ENCODE data around the gene CARD14. TPM values are rescaled to one million over a fixed set of nuclear protein-coding genes. Genes with fewer than 3 reads are reported as not detected.

The CARD14 gene
- total RNA-seq, 6 experiments from 2014 or later: 0.20 to 0.29 (median 0.22) TPM; not detected in 3

GRCh38 chr17:80248001-80248893, 78.4 kb downstream of the CARD14 start:
- H3K36me3 ChIP-seq: peaks cover 0 to 5% (median 0%) of the 10 kb centered on the region in 4 donors
- no peak for DNase-seq

GRCh38 chr17:80248894-80249710, 79.3 kb downstream of the CARD14 start:
- intact Hi-C loops (cut with DNase I): loop anchor here in 1 of 2 donors (10.0 kb wide), 1 partner anchor 154 kb away; no protein-coding TSS in a partner anchor
- H3K4me3 ChIP-seq: no peak overlapping the region
- WGBS (ENCODE audit: insufficient coverage, low coverage, low lambda C conversion rate, missing lambda C conversion rate): 94% methylated on average over 6 of the region's 26 CpGs
- DNase-seq: no peak
- no peaks in the 10 kb centered on the region for H3K27me3 ChIP-seq
- H3K36me3 ChIP-seq: peaks cover 0 to 5% (median 0%) of the 10 kb centered on the region in 4 donors
- no peak for ATAC-seq
- no peak for TF ChIP-seq CTCF (IDR thresholded peaks at IDR 0.05)
- TF ChIP-seq POLR2A (IDR thresholded peaks at IDR 0.05): no peak
- no peaks in the 10 kb centered on the region for H3K4me1 ChIP-seq
- no peak overlapping the region for H3K27ac ChIP-seq
- no peaks in the 10 kb centered on the region for H3K9me3 ChIP-seq

More at GRCh38 chr17:80248001-80248893, 78.4 kb downstream of the CARD14 start:
- Histone ChIP-seq H3K27me3 (no peaks in the 10 kb centered on the region), H3K4me1 (no peaks in the 10 kb centered on the region), H3K9me3 (no peaks in the 10 kb centered on the region), H3K4me3 (no peak overlapping the region), H3K27ac (no peak overlapping the region)
- TF ChIP-seq CTCF (IDR thresholded peaks at IDR 0.05): no peak
- no peak for TF ChIP-seq POLR2A (IDR thresholded peaks at IDR 0.05)
- intact Hi-C loops (cut with DNase I): loop anchor here in 1 of 2 donors (10.0 kb wide), 1 partner anchor 153 kb away; no protein-coding TSS in a partner anchor
- no peak for ATAC-seq
- no CpG with 5 or more reads among the region's 23 CpGs for whole genome bisulfite sequencing (ENCODE audit: insufficient coverage, low coverage, low lambda C conversion rate, missing lambda C conversion rate)

GRCh38 chr17:80251966-80252365, 82.1 kb downstream of the CARD14 start:
- H3K9me3 ChIP-seq: no peaks in the 10 kb centered on the region
- TF ChIP-seq CTCF (IDR thresholded peaks at IDR 0.05) (no peak), POLR2A (IDR thresholded peaks at IDR 0.05) (no peak)
- H3K4me3 ChIP-seq: no peak overlapping the region
- H3K27ac ChIP-seq: no peak overlapping the region
- intact Hi-C loops (cut with DNase I): loop anchor here in 1 of 2 donors (10.0 kb wide), 1 partner anchor 167 kb away; no protein-coding TSS in a partner anchor
- no peaks in the 10 kb centered on the region for H3K27me3 ChIP-seq
- H3K4me1 ChIP-seq: peaks cover 0 to 8% (median 0%) of the 10 kb centered on the region in 4 donors
- WGBS (ENCODE audit: insufficient coverage, low coverage, low lambda C conversion rate, missing lambda C conversion rate): 76% methylated on average over 3 of the region's 11 CpGs
- DNase-seq (no peak), ATAC-seq (no peak)
- no peaks in the 10 kb centered on the region for H3K36me3 ChIP-seq

- WGBS (ENCODE audit: insufficient coverage, low coverage, low lambda C conversion rate, missing lambda C conversion rate): 57% methylated on average over 11 of the region's 13 CpGs
- no peak overlapping the region for H3K4me3 ChIP-seq
- H3K9me3 ChIP-seq: no peaks in the 10 kb centered on the region
- no peak overlapping the region for H3K27ac ChIP-seq
- H3K4me1 ChIP-seq: peaks cover 0 to 8% (median 0%) of the 10 kb centered on the region in 4 donors
- ATAC-seq (peak; percentile 74 to 87 (median 76)), DNase-seq (peak; percentile 69 to 75 (median 69))
- no peaks in the 10 kb centered on the region for H3K27me3 ChIP-seq
- intact Hi-C loops (cut with DNase I): loop anchor here in 1 of 2 donors (10.0 kb wide), 1 partner anchor 168 kb away; no protein-coding TSS in a partner anchor
- TF ChIP-seq POLR2A (IDR thresholded peaks at IDR 0.05): no peak
- TF ChIP-seq CTCF (IDR thresholded peaks at IDR 0.05): peak; percentile 53 to 61 (median 56)
- no peaks in the 10 kb centered on the region for H3K36me3 ChIP-seq
Observed at GRCh38 chr17:80252871-80253270, 83.0 kb downstream of the CARD14 start.

All from right lobe of liver (tissue), 6 donors.